H1 (cell line): Measurements from ENCODE around the gene DIDO1. TPM values are rescaled to one million over a fixed set of nuclear protein-coding genes. Genes with fewer than 3 reads are reported as not detected.

ENCODE experiments used
- CHD2 ChIP-seq: IDR thresholded peaks from 2 replicates; pipeline ENCODE4 v1.6.1; 2012; ENCODE audit warnings: low read length, improper control_type of control experiment
- EP300 ChIP-seq, 2 experiments: IDR thresholded peaks; 1 replicate in 1 of 2; 2 replicates in 1 of 2; pipeline ENCODE4 v1.6.1; 2011 to 2012; ENCODE audit warnings: low read depth in 2 of 2, low read length in 2 of 2, mild to moderate bottlenecking in 2 of 2, borderline replicate concordance in 1 of 2, inconsistent platforms in 1 of 2, moderate library complexity in 1 of 2
- GTF2F1 ChIP-seq: IDR thresholded peaks from 2 replicates; pipeline ENCODE4 v1.6.1; 2012; ENCODE audit warnings: low read depth, low read length, improper control_type of control experiment, borderline replicate concordance
- MAFK ChIP-seq: IDR thresholded peaks from 2 replicates; pipeline ENCODE4 v1.6.1; 2012; ENCODE audit warnings: low read depth, mild to moderate bottlenecking, improper control_type of control experiment, low read length
- RFX5 ChIP-seq: IDR thresholded peaks from 2 replicates; pipeline ENCODE4 v1.6.1; 2011; ENCODE audit warnings: low read depth, low read length, improper control_type of control experiment, borderline replicate concordance
- SIRT6 ChIP-seq: IDR thresholded peaks from one replicate; pipeline ENCODE4 v1.7.1; 2012; ENCODE audit warnings: low read length, inconsistent platforms
- TAF1 ChIP-seq: IDR thresholded peaks from 2 replicates; pipeline ENCODE4 v1.6.1; 2011; ENCODE audit warnings: mild to moderate bottlenecking, low read depth, low read length
- YY1 ChIP-seq: IDR thresholded peaks from 2 replicates; pipeline ENCODE4 v1.6.1; 2011; ENCODE audit warnings: low read depth, mild to moderate bottlenecking, low read length
- polyA plus RNA-seq, 7 experiments: library from polyadenylated mRNA; depleted of rRNA in 3 of 7; stranded (reverse) in 5 of 7; unstranded in 2 of 7; fragments of >200 nt in 5 of 7; fragments of 200-250 nt in 2 of 7; gene quantifications; 1 replicate in 5 of 7; 2 replicates in 1 of 7; 4 replicates in 1 of 7; pipeline versions ENCODE4 v1.2.1 to v1.2.3, GENCODE V29; 2011 to 2013; ENCODE audit warnings: missing spikeins in 2 of 7, mixed read lengths in 2 of 7
- total RNA-seq: library from RNA; stranded (reverse); fragmentation: NEBNext Ultra II Directional; extraction: Animal tissue kit (Norgen Biotek cat#: 25700); gene quantifications from 2 replicates; pipeline ENCODE4 v1.2.1, GENCODE V29; 2021
- TF ChIP-seq, protein P1 (sequence below): fragments of 300-600 bp; sonication (generic); IDR thresholded peaks from 2 replicates; pipeline ENCODE4 v1.7.1; 2012; ENCODE audit warnings: low read length, moderate library complexity, mild to moderate bottlenecking, inconsistent platforms; ENCODE audit not compliant: insufficient replicate concordance

Gene DIDO1
- total and polyA plus RNA-seq, 2 of the 8 experiments (the other 6 are each of a cell fraction or from before 2014, with no cell fraction given): 53.6 to 82.8 TPM

DNA sequence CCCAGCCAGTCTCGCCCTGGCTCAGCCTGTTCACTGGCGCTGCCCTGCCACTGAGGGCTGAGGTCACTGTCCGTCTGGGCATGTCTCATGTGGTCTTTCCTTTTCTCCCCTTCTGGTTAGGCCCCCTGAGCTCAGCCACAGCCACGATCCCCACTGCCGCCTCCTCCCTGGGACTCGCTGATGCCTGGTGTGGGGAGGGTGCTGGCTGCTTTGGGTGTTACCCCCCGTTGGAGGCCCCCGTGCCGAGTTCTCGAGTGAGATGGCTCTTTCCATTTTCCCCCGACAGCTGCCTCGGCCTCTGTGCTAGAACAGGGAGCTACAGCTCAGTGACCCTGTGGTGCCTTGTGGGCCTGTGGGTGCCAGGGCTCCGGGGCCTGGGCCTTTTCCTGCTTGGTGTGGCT lies 49.8 kb downstream of the DIDO1 start (continued):
- no peak for TF ChIP-seq GTF2F1
- TF ChIP-seq, protein P1, sequence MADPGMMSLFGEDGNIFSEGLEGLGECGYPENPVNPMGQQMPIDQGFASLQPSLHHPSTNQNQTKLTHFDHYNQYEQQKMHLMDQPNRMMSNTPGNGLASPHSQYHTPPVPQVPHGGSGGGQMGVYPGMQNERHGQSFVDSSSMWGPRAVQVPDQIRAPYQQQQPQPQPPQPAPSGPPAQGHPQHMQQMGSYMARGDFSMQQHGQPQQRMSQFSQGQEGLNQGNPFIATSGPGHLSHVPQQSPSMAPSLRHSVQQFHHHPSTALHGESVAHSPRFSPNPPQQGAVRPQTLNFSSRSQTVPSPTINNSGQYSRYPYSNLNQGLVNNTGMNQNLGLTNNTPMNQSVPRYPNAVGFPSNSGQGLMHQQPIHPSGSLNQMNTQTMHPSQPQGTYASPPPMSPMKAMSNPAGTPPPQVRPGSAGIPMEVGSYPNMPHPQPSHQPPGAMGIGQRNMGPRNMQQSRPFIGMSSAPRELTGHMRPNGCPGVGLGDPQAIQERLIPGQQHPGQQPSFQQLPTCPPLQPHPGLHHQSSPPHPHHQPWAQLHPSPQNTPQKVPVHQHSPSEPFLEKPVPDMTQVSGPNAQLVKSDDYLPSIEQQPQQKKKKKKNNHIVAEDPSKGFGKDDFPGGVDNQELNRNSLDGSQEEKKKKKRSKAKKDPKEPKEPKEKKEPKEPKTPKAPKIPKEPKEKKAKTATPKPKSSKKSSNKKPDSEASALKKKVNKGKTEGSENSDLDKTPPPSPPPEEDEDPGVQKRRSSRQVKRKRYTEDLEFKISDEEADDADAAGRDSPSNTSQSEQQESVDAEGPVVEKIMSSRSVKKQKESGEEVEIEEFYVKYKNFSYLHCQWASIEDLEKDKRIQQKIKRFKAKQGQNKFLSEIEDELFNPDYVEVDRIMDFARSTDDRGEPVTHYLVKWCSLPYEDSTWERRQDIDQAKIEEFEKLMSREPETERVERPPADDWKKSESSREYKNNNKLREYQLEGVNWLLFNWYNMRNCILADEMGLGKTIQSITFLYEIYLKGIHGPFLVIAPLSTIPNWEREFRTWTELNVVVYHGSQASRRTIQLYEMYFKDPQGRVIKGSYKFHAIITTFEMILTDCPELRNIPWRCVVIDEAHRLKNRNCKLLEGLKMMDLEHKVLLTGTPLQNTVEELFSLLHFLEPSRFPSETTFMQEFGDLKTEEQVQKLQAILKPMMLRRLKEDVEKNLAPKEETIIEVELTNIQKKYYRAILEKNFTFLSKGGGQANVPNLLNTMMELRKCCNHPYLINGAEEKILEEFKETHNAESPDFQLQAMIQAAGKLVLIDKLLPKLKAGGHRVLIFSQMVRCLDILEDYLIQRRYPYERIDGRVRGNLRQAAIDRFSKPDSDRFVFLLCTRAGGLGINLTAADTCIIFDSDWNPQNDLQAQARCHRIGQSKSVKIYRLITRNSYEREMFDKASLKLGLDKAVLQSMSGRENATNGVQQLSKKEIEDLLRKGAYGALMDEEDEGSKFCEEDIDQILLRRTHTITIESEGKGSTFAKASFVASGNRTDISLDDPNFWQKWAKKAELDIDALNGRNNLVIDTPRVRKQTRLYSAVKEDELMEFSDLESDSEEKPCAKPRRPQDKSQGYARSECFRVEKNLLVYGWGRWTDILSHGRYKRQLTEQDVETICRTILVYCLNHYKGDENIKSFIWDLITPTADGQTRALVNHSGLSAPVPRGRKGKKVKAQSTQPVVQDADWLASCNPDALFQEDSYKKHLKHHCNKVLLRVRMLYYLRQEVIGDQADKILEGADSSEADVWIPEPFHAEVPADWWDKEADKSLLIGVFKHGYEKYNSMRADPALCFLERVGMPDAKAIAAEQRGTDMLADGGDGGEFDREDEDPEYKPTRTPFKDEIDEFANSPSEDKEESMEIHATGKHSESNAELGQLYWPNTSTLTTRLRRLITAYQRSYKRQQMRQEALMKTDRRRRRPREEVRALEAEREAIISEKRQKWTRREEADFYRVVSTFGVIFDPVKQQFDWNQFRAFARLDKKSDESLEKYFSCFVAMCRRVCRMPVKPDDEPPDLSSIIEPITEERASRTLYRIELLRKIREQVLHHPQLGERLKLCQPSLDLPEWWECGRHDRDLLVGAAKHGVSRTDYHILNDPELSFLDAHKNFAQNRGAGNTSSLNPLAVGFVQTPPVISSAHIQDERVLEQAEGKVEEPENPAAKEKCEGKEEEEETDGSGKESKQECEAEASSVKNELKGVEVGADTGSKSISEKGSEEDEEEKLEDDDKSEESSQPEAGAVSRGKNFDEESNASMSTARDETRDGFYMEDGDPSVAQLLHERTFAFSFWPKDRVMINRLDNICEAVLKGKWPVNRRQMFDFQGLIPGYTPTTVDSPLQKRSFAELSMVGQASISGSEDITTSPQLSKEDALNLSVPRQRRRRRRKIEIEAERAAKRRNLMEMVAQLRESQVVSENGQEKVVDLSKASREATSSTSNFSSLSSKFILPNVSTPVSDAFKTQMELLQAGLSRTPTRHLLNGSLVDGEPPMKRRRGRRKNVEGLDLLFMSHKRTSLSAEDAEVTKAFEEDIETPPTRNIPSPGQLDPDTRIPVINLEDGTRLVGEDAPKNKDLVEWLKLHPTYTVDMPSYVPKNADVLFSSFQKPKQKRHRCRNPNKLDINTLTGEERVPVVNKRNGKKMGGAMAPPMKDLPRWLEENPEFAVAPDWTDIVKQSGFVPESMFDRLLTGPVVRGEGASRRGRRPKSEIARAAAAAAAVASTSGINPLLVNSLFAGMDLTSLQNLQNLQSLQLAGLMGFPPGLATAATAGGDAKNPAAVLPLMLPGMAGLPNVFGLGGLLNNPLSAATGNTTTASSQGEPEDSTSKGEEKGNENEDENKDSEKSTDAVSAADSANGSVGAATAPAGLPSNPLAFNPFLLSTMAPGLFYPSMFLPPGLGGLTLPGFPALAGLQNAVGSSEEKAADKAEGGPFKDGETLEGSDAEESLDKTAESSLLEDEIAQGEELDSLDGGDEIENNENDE: no peak
- TF ChIP-seq YY1: no peak
- TF ChIP-seq EP300 (IDR thresholded peaks at IDR 0.05; ENCODE audit: borderline replicate concordance in 1 of 2, low read depth in 2 of 2, low read length in 2 of 2): no peak
- TF ChIP-seq TAF1: no peak
- TF ChIP-seq SIRT6: no peak
- no peak for TF ChIP-seq RFX5
- no peak for TF ChIP-seq CHD2
- no peak for TF ChIP-seq MAFK
